Measurements from ENCODE around the gene CCDC152.

DNA sequence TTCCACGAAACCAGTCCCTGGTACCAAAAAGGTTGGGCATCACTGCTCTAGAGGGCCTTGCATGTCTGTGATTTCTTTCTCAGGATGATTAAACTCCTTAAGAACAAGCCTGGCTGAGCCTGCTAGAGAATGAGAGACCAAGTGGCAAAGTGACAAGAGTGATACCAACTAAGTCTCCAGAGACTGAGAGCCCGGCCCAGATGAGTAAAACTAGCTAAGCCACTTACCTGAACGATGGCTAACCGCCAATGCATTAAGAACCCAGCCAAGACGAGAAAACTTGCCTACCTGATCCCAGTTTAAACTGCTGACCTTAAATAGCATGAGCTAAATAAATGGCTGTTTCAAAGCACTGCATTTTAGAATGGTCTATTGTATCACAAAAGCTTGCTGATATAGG is 5.6 kb upstream of the CCDC152 start:
- TF ChIP-seq, protein P1, sequence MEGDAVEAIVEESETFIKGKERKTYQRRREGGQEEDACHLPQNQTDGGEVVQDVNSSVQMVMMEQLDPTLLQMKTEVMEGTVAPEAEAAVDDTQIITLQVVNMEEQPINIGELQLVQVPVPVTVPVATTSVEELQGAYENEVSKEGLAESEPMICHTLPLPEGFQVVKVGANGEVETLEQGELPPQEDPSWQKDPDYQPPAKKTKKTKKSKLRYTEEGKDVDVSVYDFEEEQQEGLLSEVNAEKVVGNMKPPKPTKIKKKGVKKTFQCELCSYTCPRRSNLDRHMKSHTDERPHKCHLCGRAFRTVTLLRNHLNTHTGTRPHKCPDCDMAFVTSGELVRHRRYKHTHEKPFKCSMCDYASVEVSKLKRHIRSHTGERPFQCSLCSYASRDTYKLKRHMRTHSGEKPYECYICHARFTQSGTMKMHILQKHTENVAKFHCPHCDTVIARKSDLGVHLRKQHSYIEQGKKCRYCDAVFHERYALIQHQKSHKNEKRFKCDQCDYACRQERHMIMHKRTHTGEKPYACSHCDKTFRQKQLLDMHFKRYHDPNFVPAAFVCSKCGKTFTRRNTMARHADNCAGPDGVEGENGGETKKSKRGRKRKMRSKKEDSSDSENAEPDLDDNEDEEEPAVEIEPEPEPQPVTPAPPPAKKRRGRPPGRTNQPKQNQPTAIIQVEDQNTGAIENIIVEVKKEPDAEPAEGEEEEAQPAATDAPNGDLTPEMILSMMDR (optimal IDR thresholded peaks at IDR 0.05 in 1 of 3, IDR thresholded peaks at IDR 0.05 in 1 of 3, conservative IDR thresholded peaks at IDR 0.05 in 1 of 3; ENCODE audit: extremely low read depth in 1 of 3, insufficient read depth in 2 of 3, low read length in 3 of 3), result no peak
- TF ChIP-seq EZH2 (IDR thresholded peaks at IDR 0.05; ENCODE audit: low read length), result no peak
